ENCODE data around the gene COL5A1.

The COL5A1 gene

DNA sequence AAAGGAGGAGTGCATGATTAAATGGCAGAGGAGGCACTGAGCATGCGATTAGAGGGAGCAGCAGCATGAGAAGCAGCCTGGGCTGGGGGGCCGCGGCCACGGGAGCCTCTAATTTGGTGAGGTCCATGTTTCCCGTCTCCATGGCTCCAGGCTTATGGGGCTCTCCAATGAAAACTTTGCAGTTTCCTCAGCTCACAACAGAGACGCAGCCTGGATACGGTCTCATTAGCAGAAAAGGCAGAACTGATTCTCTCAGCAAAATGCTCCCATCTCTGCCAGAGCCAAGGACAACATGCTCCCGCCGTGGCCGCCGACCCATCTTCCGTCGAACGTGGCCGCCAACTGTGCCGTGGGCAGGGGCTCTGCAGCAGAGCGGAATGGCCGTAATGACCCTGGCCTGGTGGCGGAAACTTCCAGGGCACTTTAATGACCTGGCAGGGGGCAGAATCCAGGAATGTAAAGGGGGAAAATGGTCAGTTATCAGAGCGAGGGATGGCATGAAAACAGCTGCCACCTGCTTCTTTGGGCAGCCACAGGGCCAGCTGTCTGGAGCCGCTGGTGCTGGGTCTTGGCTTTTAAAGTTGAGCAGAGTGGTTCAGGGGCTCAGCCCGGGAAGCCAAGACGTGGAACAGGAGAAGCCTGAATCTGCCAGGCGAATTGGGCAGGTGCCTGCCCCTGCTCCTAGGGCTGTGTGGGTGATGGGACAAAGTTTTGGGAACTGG is 76.5 kb downstream of the COL5A1 start:
- Histone ChIP-seq H3K4me1 (ENCODE audit: control insufficient read depth in 1 of 2, insufficient read depth in 1 of 2, low read depth in 1 of 2, low read length in 1 of 2) (no peaks in the 10 kb centered on the region), H3K36me3 (no peaks in the 10 kb centered on the region), H3K9me3 (no peaks in the 10 kb centered on the region), H3K4me3 (ENCODE audit: low read depth in 1 of 2, low read length in 1 of 2) (no peak overlapping the region), H3K27ac (no peak overlapping the region), H3K27me3 (peaks cover 15% of the 10 kb centered on the region)
- TF ChIP-seq, protein P1, sequence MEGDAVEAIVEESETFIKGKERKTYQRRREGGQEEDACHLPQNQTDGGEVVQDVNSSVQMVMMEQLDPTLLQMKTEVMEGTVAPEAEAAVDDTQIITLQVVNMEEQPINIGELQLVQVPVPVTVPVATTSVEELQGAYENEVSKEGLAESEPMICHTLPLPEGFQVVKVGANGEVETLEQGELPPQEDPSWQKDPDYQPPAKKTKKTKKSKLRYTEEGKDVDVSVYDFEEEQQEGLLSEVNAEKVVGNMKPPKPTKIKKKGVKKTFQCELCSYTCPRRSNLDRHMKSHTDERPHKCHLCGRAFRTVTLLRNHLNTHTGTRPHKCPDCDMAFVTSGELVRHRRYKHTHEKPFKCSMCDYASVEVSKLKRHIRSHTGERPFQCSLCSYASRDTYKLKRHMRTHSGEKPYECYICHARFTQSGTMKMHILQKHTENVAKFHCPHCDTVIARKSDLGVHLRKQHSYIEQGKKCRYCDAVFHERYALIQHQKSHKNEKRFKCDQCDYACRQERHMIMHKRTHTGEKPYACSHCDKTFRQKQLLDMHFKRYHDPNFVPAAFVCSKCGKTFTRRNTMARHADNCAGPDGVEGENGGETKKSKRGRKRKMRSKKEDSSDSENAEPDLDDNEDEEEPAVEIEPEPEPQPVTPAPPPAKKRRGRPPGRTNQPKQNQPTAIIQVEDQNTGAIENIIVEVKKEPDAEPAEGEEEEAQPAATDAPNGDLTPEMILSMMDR (IDR thresholded peaks at IDR 0.05): no peak

DNA sequence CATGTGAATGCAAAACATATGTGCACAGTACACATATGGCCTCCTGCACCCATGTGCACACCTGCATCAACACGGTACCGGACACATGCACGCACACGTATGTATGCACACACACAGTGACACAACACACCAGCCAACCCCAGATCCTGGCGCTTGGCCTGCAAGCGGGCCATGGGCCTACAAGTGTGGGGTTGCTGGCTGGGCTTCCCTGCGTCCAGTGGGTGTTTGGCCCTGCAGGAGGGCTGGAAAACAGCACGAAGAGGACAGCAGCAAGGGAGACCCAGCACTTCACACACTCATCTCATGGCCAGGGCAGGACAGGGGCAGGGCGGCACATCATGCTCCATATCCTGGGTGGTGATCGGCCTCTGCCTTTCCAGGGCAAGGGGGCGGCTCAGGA is 77.7 kb downstream of the COL5A1 start:
- Histone ChIP-seq H3K9me3 (no peaks in the 10 kb centered on the region), H3K4me1 (ENCODE audit: control insufficient read depth in 1 of 2, insufficient read depth in 1 of 2, low read depth in 1 of 2, low read length in 1 of 2) (no peaks in the 10 kb centered on the region), H3K27me3 (peaks cover 27% of the 10 kb centered on the region), H3K4me3 (ENCODE audit: low read depth in 1 of 2, low read length in 1 of 2) (no peak overlapping the region), H3K27ac (no peak overlapping the region), H3K36me3 (no peaks in the 10 kb centered on the region)
- TF ChIP-seq, protein P1 (IDR thresholded peaks at IDR 0.05): no peak

DNA sequence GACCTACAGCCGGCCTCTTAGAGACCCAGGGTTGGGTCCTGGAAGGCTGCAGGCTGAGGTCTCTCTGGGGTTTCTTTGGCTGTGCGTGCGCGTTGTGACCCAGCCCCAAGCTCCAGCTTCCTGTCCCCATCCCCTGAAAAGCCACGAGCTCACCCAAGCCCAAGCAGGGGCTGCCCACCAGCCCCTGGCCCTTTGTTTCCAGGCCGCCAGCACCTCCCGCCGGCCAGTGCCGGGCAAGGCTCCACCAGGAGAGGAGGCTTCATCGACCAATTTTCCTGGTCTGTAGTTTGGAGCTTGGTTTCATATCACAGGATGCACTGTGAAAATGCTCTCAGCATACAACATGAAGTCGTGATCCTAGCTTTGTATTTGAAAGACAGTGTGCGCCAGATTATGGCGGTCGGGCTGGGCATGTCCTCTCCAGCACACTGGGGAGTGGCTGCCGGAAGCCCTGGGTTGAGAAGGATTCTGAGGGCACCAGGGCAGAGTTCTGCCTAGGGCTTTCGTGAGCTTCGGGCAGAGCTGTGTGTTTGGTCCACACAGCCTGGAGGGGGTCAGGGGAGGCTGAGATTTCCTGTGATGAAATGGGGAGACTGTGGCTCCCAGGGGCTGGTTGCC is 78.6 kb downstream of the COL5A1 start:
- TF ChIP-seq, protein P1 (IDR thresholded peaks at IDR 0.05): no peak
- Histone ChIP-seq H3K4me3 (ENCODE audit: low read depth in 1 of 2, low read length in 1 of 2) (no peak overlapping the region), H3K4me1 (ENCODE audit: control insufficient read depth in 1 of 2, insufficient read depth in 1 of 2, low read depth in 1 of 2, low read length in 1 of 2) (no peaks in the 10 kb centered on the region), H3K36me3 (no peaks in the 10 kb centered on the region), H3K27me3 (peaks cover 36% of the 10 kb centered on the region), H3K9me3 (no peaks in the 10 kb centered on the region), H3K27ac (no peak overlapping the region)

DNA sequence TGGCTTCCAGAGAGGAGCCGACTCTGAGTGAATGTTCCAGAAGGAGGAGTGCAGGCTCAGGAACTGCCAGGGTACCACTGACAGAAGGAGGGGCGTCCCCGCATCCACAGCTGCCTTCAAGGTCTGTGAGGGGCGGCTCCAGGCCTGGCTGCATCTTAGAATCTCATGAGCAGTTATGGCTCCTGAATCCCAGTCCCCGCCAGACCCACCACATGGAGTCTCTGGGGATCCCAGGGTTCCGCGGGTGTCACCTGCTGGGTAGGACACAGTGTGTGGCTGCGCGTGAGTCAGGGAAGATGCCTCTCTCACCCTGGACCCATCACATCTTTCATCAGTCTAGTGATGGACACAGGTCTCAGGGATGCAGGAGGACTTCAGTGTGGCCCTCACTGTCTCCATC is 79.2 kb downstream of the COL5A1 start:
- Histone ChIP-seq H3K4me1 (ENCODE audit: control insufficient read depth in 1 of 2, insufficient read depth in 1 of 2, low read depth in 1 of 2, low read length in 1 of 2) (no peaks in the 10 kb centered on the region), H3K27ac (no peak overlapping the region), H3K27me3 (peaks cover 41% of the 10 kb centered on the region), H3K36me3 (no peaks in the 10 kb centered on the region), H3K4me3 (ENCODE audit: low read depth in 1 of 2, low read length in 1 of 2) (no peak overlapping the region), H3K9me3 (no peaks in the 10 kb centered on the region)
- TF ChIP-seq, protein P1 (IDR thresholded peaks at IDR 0.05): no peak

DNA sequence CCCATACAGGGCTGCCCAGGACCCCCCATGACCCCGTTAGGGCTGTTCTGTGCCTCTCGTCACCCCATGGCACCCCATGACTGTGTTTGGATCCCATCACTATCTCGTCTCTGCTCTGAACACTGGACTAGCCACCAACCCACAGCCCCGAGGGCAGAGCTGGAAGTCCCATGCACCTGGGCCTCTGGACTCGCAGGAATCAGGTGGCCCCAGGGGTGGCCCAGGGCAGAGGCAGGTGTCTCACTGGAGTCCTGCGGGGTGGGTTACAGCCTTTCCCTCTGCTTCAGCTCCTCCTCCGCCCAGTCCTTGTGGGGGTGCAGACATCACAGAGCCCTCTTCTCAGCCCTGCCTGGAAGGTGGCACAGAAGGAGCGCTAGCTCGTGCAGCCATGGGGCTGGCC is 79.7 kb downstream of the COL5A1 start:
- TF ChIP-seq, protein P1 (IDR thresholded peaks at IDR 0.05): no peak
- Histone ChIP-seq H3K27me3 (peaks cover 45% of the 10 kb centered on the region), H3K9me3 (no peaks in the 10 kb centered on the region), H3K27ac (no peak overlapping the region), H3K36me3 (no peaks in the 10 kb centered on the region), H3K4me1 (ENCODE audit: control insufficient read depth in 1 of 2, insufficient read depth in 1 of 2, low read depth in 1 of 2, low read length in 1 of 2) (no peaks in the 10 kb centered on the region), H3K4me3 (ENCODE audit: low read depth in 1 of 2, low read length in 1 of 2) (no peak overlapping the region)

Data from neutrophil (primary cell).